Neuronal stem cell (in vitro differentiated cells): ENCODE results near the gene HAPSTR1.

Experiments used
- DNase-seq: peaks from one replicate; pipeline ENCODE4 v3.0.0-alpha.2; 2013; ENCODE audit warnings: low spot score
- H2AFZ ChIP-seq: one replicate; pipeline ENCODE4 v1.6.1; 2013; ENCODE audit warnings: mild to moderate bottlenecking, low read length, inconsistent platforms
- H2AK5ac ChIP-seq: 2 replicates; pipeline ENCODE4 v1.6.1; 2013; ENCODE audit warnings: low read depth, mild to moderate bottlenecking, inconsistent platforms, low read length, moderate library complexity, mixed read lengths
- H2BK120ac ChIP-seq: 2 replicates; pipeline ENCODE4 v1.6.1; 2013; ENCODE audit warnings: low read depth, mild to moderate bottlenecking, inconsistent platforms, low read length, moderate library complexity, mixed read lengths
- H2BK12ac ChIP-seq: one replicate; pipeline ENCODE4 v1.6.1; 2013; ENCODE audit warnings: low read length, inconsistent platforms
- H2BK15ac ChIP-seq: 2 replicates; pipeline ENCODE4 v1.6.1; 2013; ENCODE audit warnings: mild to moderate bottlenecking, low read length, inconsistent platforms, mixed read lengths
- H2BK5ac ChIP-seq: one replicate; pipeline ENCODE4 v1.6.1; 2013; ENCODE audit warnings: inconsistent platforms, mild to moderate bottlenecking, low read length, moderate library complexity
- H3K14ac ChIP-seq: one replicate; pipeline ENCODE4 v1.6.1; 2013; ENCODE audit warnings: low read length, inconsistent platforms
- H3K18ac ChIP-seq: 2 replicates; pipeline ENCODE4 v1.6.1; 2013; ENCODE audit warnings: low read length, inconsistent platforms
- H3K23ac ChIP-seq: 2 replicates; pipeline ENCODE4 v1.6.1; 2013; ENCODE audit warnings: low read depth, mild to moderate bottlenecking, mixed read lengths, low read length, inconsistent platforms; ENCODE audit not compliant: poor library complexity
- H3K27ac ChIP-seq: replicated peaks from 3 replicates; pipeline ENCODE4 v1.5.1; 2013; ENCODE audit warnings: low read length, inconsistent platforms
- H3K27me3 ChIP-seq, 3 experiments: 2 replicates each; pipeline ENCODE4 v1.6.1; 2013; ENCODE audit warnings: low read length in 3 of 3, mild to moderate bottlenecking in 2 of 3, inconsistent platforms in 1 of 3, low read depth in 1 of 3, mixed read lengths in 1 of 3, moderate library complexity in 1 of 3; ENCODE audit not compliant: control insufficient read depth in 3 of 3, insufficient read depth in 3 of 3
- H3K36me3 ChIP-seq, 2 donors: replicated peaks in 1 of 2; 2 replicates each; pipeline ENCODE4 v1.6.1; 2013; ENCODE audit warnings: low read length in 2 of 2; ENCODE audit not compliant: control insufficient read depth in 2 of 2, insufficient read depth in 2 of 2
- H3K4ac ChIP-seq: 2 replicates; pipeline ENCODE4 v1.6.1; 2013; ENCODE audit warnings: inconsistent platforms, mild to moderate bottlenecking, low read length, moderate library complexity
- H3K4me1 ChIP-seq, 2 donors: 1 replicate in 1 of 2; 2 replicates in 1 of 2; pipeline ENCODE4 v1.6.1; 2013; ENCODE audit warnings: low read length in 2 of 2, low read depth in 1 of 2; ENCODE audit not compliant: control insufficient read depth in 2 of 2, insufficient read depth in 1 of 2
- H3K4me2 ChIP-seq: one replicate; pipeline ENCODE4 v1.6.1; 2013; ENCODE audit warnings: mild to moderate bottlenecking, low read length, inconsistent platforms; ENCODE audit not compliant: insufficient read depth, poor library complexity, severe bottlenecking
- H3K4me3 ChIP-seq, 2 donors: 2 replicates each; pipeline ENCODE4 v1.5.1; 2013; ENCODE audit warnings: low read length in 2 of 2, mild to moderate bottlenecking in 2 of 2, inconsistent platforms in 1 of 2, moderate library complexity in 1 of 2
- H3K79me1 ChIP-seq: one replicate; pipeline ENCODE4 v1.6.1; 2013; ENCODE audit warnings: low read depth, mild to moderate bottlenecking, inconsistent platforms, low read length, moderate library complexity
- H3K9ac ChIP-seq: one replicate; pipeline ENCODE4 v1.6.1; 2013; ENCODE audit warnings: mild to moderate bottlenecking, low read depth, low read length, inconsistent platforms; ENCODE audit not compliant: poor library complexity
- H3K9me3 ChIP-seq, 2 donors: replicated peaks in 1 of 2; 2 replicates each; pipeline versions ENCODE3 to v1.6.1; 2013; ENCODE audit warnings: low read length in 2 of 2, mild to moderate bottlenecking in 2 of 2, inconsistent platforms in 1 of 2, low read depth in 1 of 2, mixed read lengths in 1 of 2, moderate library complexity in 1 of 2; ENCODE audit not compliant: control insufficient read depth in 2 of 2, insufficient read depth in 1 of 2
- H4K8ac ChIP-seq: one replicate; pipeline ENCODE4 v1.6.1; 2013; ENCODE audit warnings: low read depth, mild to moderate bottlenecking, inconsistent platforms, low read length, moderate library complexity
- H4K91ac ChIP-seq: one replicate; pipeline ENCODE4 v1.6.1; 2013; ENCODE audit warnings: low read length, low read depth, mild to moderate bottlenecking, inconsistent platforms; ENCODE audit not compliant: poor library complexity
- WGBS, 2 donors: extraction: QIAGEN DNeasy Blood & Tissue Kit; methylation state at CpG; one replicate each; pipeline ENCODE4 v1.1.7; 2013; ENCODE audit warnings: missing lambda C conversion rate in 2 of 2, mixed read lengths in 1 of 2; ENCODE audit not compliant: insufficient read length in 2 of 2, insufficient replicate concordance in 1 of 2; ENCODE audit errors: extremely low coverage in 2 of 2; 5-methylcytosine and 5-hydroxymethylcytosine counted together

The HAPSTR1 gene

GRCh38 chr16:9070254-9070653, 21.2 kb upstream of the HAPSTR1 start:
- no peak for DNase-seq
- peak overlapping the region; percentile 14 for H2AFZ ChIP-seq
- H3K4me3 ChIP-seq: no peak overlapping the region
- no peak overlapping the region for H3K27ac ChIP-seq
- H2BK5ac ChIP-seq: no peak overlapping the region
- H3K14ac ChIP-seq: no peak overlapping the region
- no peak overlapping the region for H3K4ac ChIP-seq
- no peak overlapping the region for H2BK12ac ChIP-seq
- H3K79me1 ChIP-seq: peaks cover 1% of the 10 kb centered on the region
- no peak overlapping the region for H4K91ac ChIP-seq
- WGBS, 2 donors: no CpG with 5 or more reads among the region's 4 CpGs
- no peak overlapping the region for H3K4me2 ChIP-seq
- H3K9me3 ChIP-seq: peaks cover 0 to 2% of the 10 kb centered on the region in 2 donors
- H4K8ac ChIP-seq: no peak overlapping the region
- H3K23ac ChIP-seq: no peak overlapping the region
- H3K36me3 ChIP-seq: no peaks in the 10 kb centered on the region
- no peak overlapping the region for H3K18ac ChIP-seq
- no peak overlapping the region for H2BK15ac ChIP-seq
- no peak overlapping the region for H3K9ac ChIP-seq
- H3K4me1 ChIP-seq: no peaks in the 10 kb centered on the region
- H2AK5ac ChIP-seq: no peak overlapping the region
- H2BK120ac ChIP-seq: no peak overlapping the region
- no peaks in the 10 kb centered on the region for H3K27me3 ChIP-seq

GRCh38 chr16:9071377-9071776, 20.1 kb upstream of the HAPSTR1 start:
- whole genome bisulfite sequencing, 2 donors: no CpG with 5 or more reads among the region's 9 CpGs

GRCh38 chr16:9072806-9073341, 18.6 kb upstream of the HAPSTR1 start:
- WGBS, 2 donors: no CpG with 5 or more reads among the region's 6 CpGs
- H3K23ac ChIP-seq: no peak overlapping the region
- peaks cover 1% of the 10 kb centered on the region for H3K79me1 ChIP-seq
- no peak overlapping the region for H3K14ac ChIP-seq
- no peak overlapping the region for H3K4me3 ChIP-seq
- no peak for DNase-seq
- H2BK120ac ChIP-seq: no peak overlapping the region
- H3K18ac ChIP-seq: no peak overlapping the region
- H2AFZ ChIP-seq: no peak overlapping the region
- no peak overlapping the region for H3K4ac ChIP-seq
- H3K27me3 ChIP-seq: no peaks in the 10 kb centered on the region
- no peaks in the 10 kb centered on the region for H3K9me3 ChIP-seq
- no peak overlapping the region for H2AK5ac ChIP-seq
- H3K9ac ChIP-seq: no peak overlapping the region
- H4K91ac ChIP-seq: no peak overlapping the region
- no peak overlapping the region for H4K8ac ChIP-seq
- no peaks in the 10 kb centered on the region for H3K4me1 ChIP-seq
- H3K27ac ChIP-seq: no peak overlapping the region
- H2BK5ac ChIP-seq: no peak overlapping the region
- H2BK15ac ChIP-seq: no peak overlapping the region
- peak overlapping the region; percentile 20 for H3K4me2 ChIP-seq
- H2BK12ac ChIP-seq: no peak overlapping the region
- H3K36me3 ChIP-seq: no peaks in the 10 kb centered on the region

More at GRCh38 chr16:9071377-9071776, 20.1 kb upstream of the HAPSTR1 start:
- Histone ChIP-seq H2AK5ac (no peak overlapping the region), H3K23ac (no peak overlapping the region), H3K27ac (no peak overlapping the region), H3K9ac (no peak overlapping the region), H3K14ac (no peak overlapping the region), H3K4ac (no peak overlapping the region), H2BK12ac (no peak overlapping the region), H3K4me3 (no peak overlapping the region), H3K79me1 (peaks cover 1% of the 10 kb centered on the region), H3K36me3 (no peaks in the 10 kb centered on the region), H4K8ac (no peak overlapping the region), H2BK15ac (no peak overlapping the region), H3K4me1 (no peaks in the 10 kb centered on the region), H3K9me3 (peaks cover 0 to 2% of the 10 kb centered on the region in 2 donors), H4K91ac (no peak overlapping the region), H3K18ac (no peak overlapping the region), H3K27me3 (no peaks in the 10 kb centered on the region), H2AFZ (no peak overlapping the region), H2BK5ac (no peak overlapping the region), H3K4me2 (no peak overlapping the region), H2BK120ac (no peak overlapping the region)
- no peak for DNase-seq

GRCh38 chr16:9075299-9076071, 16.0 kb upstream of the HAPSTR1 start:
- no peaks in the 10 kb centered on the region for H3K9me3 ChIP-seq
- H3K27me3 ChIP-seq: no peaks in the 10 kb centered on the region
- H2BK120ac ChIP-seq: no peak overlapping the region
- no peak overlapping the region for H2BK15ac ChIP-seq
- H2BK12ac ChIP-seq: no peak overlapping the region
- no peak overlapping the region for H2BK5ac ChIP-seq
- H3K79me1 ChIP-seq: peaks cover 1% of the 10 kb centered on the region
- no peak overlapping the region for H3K23ac ChIP-seq
- H3K4me2 ChIP-seq: no peak overlapping the region
- H3K4ac ChIP-seq: no peak overlapping the region
- DNase-seq: no peak
- no peak overlapping the region for H2AK5ac ChIP-seq
- H3K36me3 ChIP-seq: no peaks in the 10 kb centered on the region
- H3K18ac ChIP-seq: no peak overlapping the region
- WGBS, 2 donors: 100% methylated on average over 1 of the region's 5 CpGs; no CpG with 5 or more reads in 1 of the 2 donors
- H3K14ac ChIP-seq: no peak overlapping the region
- no peak overlapping the region for H4K8ac ChIP-seq
- no peak overlapping the region for H3K9ac ChIP-seq
- no peak overlapping the region for H2AFZ ChIP-seq
- H4K91ac ChIP-seq: no peak overlapping the region
- H3K27ac ChIP-seq: no peak overlapping the region
- no peak overlapping the region for H3K4me3 ChIP-seq
- H3K4me1 ChIP-seq: no peaks in the 10 kb centered on the region
